Uterus (tissue), 2 donors: ENCODE results near the gene MAP3K10.

ENCODE experiments used
- CTCF ChIP-seq, 4 experiments: fragments of 200-600 bp in 2 of 4; fragments of 450-650 bp in 2 of 4; sonication (generic) in 2 of 4; IDR thresholded peaks; one replicate each; pipeline ENCODE4 v1.5.1; 2016 to 2019; ENCODE audit warnings: antibody characterized with exemption in 4 of 4, mild to moderate bottlenecking in 2 of 4, moderate library complexity in 1 of 4
- POLR2A ChIP-seq, 2 donors: fragments of 450-650 bp; IDR thresholded peaks; one replicate each; pipeline ENCODE4 v1.6.1; 2016; ENCODE audit warnings: antibody characterized with exemption in 2 of 2, mild to moderate bottlenecking in 1 of 2, moderate library complexity in 1 of 2

- no peak for TF ChIP-seq CTCF (IDR thresholded peaks at IDR 0.05)
- no peak for TF ChIP-seq POLR2A (IDR thresholded peaks at IDR 0.05)
Measured at GRCh38 chr19:40174092-40174491, 17.1 kb upstream of the MAP3K10 start.
